ENCODE data around the gene C1orf53. TPM values are rescaled to one million over a fixed set of nuclear protein-coding genes. Genes with fewer than 3 reads are reported as not detected.

Gene C1orf53
- total RNA-seq, 4 donors from 2014 or later = 1.3 to 11.8 (median 10.3) TPM; not detected in 1

DNA sequence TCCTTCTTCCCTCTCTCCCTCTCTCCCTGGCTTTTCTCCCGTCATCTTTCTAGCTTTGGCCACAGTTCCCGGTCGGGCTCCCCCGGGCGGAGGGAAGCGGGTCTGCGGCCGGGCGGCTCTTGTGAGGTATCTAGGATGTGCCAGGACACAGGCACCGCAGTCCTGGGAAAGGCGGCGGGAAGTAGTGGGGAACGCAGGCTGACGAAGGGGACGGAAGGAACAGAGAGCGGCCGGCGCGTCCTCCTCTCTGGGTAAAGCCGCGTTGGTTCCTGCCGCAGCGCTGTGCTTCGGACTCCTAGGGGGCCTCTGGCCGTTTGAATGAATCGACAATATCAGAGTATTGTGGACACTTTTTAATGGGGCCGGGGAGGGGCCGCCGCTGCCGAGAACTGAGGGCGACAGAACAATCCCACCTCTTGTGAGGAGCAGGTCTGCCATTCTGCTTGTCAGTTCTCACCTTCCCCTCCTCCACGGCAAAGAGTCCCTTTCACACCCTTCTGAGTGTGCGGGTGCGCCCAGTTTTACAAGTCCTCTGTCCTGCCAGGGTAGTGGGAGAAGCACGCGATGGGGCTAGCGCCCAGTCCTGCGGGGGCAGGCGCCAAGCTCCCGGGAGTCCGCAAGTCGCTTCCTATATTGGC lies 13.6 kb downstream of the C1orf53 start:
- H3K9me3 ChIP-seq = no peaks in the 10 kb centered on the region
- H3K36me3 ChIP-seq = no peaks in the 10 kb centered on the region
- WGBS = under 1% methylated on average over 35 of the region's 42 CpGs
- peaks cover 100% of the 10 kb centered on the region for H3K27me3 ChIP-seq
- H3K4me3 ChIP-seq = peak overlapping the region; percentile 13
- TF ChIP-seq EP300 (IDR thresholded peaks at IDR 0.05) = no peak
- no peak for TF ChIP-seq POLR2A (IDR thresholded peaks at IDR 0.05)
- no peak for TF ChIP-seq POLR2AphosphoS5 (IDR thresholded peaks at IDR 0.05)
- TF ChIP-seq, protein P1, sequence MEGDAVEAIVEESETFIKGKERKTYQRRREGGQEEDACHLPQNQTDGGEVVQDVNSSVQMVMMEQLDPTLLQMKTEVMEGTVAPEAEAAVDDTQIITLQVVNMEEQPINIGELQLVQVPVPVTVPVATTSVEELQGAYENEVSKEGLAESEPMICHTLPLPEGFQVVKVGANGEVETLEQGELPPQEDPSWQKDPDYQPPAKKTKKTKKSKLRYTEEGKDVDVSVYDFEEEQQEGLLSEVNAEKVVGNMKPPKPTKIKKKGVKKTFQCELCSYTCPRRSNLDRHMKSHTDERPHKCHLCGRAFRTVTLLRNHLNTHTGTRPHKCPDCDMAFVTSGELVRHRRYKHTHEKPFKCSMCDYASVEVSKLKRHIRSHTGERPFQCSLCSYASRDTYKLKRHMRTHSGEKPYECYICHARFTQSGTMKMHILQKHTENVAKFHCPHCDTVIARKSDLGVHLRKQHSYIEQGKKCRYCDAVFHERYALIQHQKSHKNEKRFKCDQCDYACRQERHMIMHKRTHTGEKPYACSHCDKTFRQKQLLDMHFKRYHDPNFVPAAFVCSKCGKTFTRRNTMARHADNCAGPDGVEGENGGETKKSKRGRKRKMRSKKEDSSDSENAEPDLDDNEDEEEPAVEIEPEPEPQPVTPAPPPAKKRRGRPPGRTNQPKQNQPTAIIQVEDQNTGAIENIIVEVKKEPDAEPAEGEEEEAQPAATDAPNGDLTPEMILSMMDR (IDR thresholded peaks at IDR 0.05) = peak in 1 of 2 donors; percentile 18
- H3K27ac ChIP-seq = no peak overlapping the region
- H3K4me1 ChIP-seq = peaks cover 82% of the 10 kb centered on the region
- no peak for DNase-seq (ENCODE audit: low spot score in 2 of 2)

DNA sequence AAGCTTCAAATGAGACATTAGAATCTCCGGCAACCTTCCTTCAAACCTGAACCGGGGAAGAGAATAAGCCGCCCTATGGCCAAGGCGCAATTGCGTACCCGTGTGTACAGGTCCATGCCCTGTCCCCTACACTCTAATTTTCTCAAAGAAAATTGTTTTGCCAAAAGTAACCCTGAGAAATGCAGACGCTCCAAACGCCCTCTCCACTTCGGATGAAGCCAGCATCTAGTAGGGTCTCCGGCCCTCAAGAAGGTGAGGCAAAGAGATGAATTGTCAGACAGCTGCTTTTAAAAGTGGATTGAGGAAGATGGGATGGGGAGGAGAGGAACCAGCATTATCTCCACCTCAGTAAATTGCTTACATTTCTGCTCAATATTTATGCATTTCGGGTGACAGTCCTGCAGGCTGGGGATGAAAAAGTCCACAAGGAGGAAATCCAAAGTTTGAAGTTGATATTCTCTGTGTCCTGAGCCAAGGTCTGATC lies 14.1 kb downstream of the C1orf53 start:
- H3K4me3 ChIP-seq = peak overlapping the region; percentile 13
- no peak for DNase-seq (ENCODE audit: low spot score in 2 of 2)

DNA sequence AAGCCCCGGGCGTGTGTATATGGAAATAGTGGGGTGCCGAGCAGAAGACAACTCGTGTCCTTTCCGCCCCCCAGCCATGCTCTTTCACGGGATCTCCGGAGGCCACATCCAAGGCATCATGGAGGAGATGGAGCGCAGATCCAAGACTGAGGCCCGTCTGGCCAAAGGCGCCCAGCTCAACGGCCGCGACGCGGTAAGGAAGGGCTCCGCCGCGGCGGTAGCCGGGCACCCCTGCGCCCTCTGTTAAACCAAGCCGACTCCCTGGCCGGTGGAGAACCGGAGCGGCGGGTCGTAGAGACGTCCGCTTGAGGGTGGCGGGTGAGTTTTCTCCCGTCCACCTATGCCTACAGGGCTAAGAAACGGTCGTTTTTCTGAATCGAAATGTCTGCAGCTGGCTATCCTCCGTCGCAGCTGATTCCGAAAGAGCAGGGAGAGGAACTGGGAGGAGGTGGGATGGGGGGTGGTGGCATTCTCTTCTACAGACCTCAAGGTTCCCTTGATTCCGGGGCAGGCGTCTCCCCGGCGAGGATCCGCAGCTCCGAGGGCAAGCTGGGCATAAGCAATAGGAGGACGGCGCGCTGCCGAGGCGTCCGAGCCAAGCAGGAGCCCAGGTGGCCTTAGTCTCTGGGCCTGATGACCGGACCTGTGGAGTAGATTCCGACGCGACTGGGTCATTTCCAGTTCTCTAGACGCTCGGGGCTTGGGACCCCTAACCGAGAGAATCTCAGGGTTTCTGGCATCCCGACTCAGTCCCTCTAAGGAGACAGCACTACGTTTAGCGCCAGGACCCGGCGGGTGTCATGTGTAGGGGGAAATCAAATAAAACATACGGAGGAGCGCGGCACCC lies 15.6 kb downstream of the C1orf53 start:
- peak overlapping the region; percentile 42 for H3K4me3 ChIP-seq

More for the DNA sequence above, 14.1 kb downstream of the C1orf53 start:
- no peaks in the 10 kb centered on the region for H3K36me3 ChIP-seq
- TF ChIP-seq EP300 (IDR thresholded peaks at IDR 0.05) (no peak), POLR2A (IDR thresholded peaks at IDR 0.05) (no peak), POLR2AphosphoS5 (IDR thresholded peaks at IDR 0.05) (no peak)
- TF ChIP-seq, protein P1 (IDR thresholded peaks at IDR 0.05) = no peak
- H3K9me3 ChIP-seq = no peaks in the 10 kb centered on the region
- H3K27ac ChIP-seq = no peak overlapping the region
- H3K27me3 ChIP-seq = peaks cover 100% of the 10 kb centered on the region
- 10% methylated on average over 11 of the region's 11 CpGs for WGBS
- H3K4me1 ChIP-seq = peaks cover 80% of the 10 kb centered on the region

DNA sequence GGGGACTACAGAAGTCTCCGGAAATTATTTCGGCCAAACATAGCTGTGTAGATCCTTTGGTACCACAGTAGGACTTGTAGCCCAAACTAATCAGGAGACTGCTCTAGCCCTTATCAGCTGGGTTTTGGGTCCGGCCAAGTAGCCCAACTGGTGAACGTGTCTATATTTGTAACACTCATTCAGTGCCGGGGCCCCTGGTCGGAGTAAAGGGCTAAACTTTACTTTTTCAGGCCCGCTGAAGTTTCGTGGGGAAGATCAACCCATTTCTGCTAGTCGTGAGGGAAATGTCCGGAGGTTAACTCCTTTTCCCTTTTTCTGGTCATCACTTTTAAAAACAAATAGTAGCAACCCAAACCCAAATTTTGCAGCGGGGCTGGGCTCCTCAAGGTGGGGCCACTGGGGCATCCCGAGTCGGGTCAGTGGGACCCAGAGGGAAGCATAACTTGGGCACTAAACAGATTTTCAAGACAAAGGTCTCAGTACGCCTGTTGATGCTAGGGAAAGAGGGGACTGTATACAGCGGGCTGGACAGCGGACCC lies 16.4 kb downstream of the C1orf53 start:
- Histone ChIP-seq H3K4me3 (peak overlapping the region; percentile 42), H3K9me3 (no peaks in the 10 kb centered on the region), H3K27me3 (peaks cover 94% of the 10 kb centered on the region), H3K4me1 (peaks cover 60% of the 10 kb centered on the region), H3K27ac (no peak overlapping the region), H3K36me3 (no peaks in the 10 kb centered on the region)
- WGBS = 14% methylated on average over 16 of the region's 16 CpGs
- no peak for DNase-seq (ENCODE audit: low spot score in 2 of 2)
- TF ChIP-seq POLR2AphosphoS5 (IDR thresholded peaks at IDR 0.05) (no peak), EP300 (IDR thresholded peaks at IDR 0.05) (no peak), POLR2A (IDR thresholded peaks at IDR 0.05) (no peak)
- TF ChIP-seq, protein P1 (IDR thresholded peaks at IDR 0.05) = no peak

More for the DNA sequence above, 15.6 kb downstream of the C1orf53 start:
- H3K9me3 ChIP-seq = no peaks in the 10 kb centered on the region
- peaks cover 65% of the 10 kb centered on the region for H3K4me1 ChIP-seq
- H3K27me3 ChIP-seq = peaks cover 100% of the 10 kb centered on the region
- TF ChIP-seq POLR2AphosphoS5 (IDR thresholded peaks at IDR 0.05) = no peak
- no peak for TF ChIP-seq EP300 (IDR thresholded peaks at IDR 0.05)
- TF ChIP-seq, protein P1 (IDR thresholded peaks at IDR 0.05) = no peak
- no peak for TF ChIP-seq POLR2A (IDR thresholded peaks at IDR 0.05)
- WGBS = 4% methylated on average over 17 of the region's 64 CpGs
- no peaks in the 10 kb centered on the region for H3K36me3 ChIP-seq
- H3K27ac ChIP-seq = no peak overlapping the region
- DNase-seq (ENCODE audit: low spot score in 2 of 2) = no peak

Measured in suprapubic skin (tissue), 4 donors.